HG03159 (cell line): ENCODE results near the gene RUVBL1.
A peak's percentile ranks its signal among the peaks of the same experiment; 100 is the strongest.

Experiments used
- ATAC-seq: cut with Tn5 transposase; IDR thresholded peaks from one replicate; pipeline ENCODE4 v1.9.1; 2021; ENCODE audit warnings: mild to moderate bottlenecking, moderate library complexity; ENCODE audit not compliant: unreplicated experiment

The RUVBL1 gene

DNA sequence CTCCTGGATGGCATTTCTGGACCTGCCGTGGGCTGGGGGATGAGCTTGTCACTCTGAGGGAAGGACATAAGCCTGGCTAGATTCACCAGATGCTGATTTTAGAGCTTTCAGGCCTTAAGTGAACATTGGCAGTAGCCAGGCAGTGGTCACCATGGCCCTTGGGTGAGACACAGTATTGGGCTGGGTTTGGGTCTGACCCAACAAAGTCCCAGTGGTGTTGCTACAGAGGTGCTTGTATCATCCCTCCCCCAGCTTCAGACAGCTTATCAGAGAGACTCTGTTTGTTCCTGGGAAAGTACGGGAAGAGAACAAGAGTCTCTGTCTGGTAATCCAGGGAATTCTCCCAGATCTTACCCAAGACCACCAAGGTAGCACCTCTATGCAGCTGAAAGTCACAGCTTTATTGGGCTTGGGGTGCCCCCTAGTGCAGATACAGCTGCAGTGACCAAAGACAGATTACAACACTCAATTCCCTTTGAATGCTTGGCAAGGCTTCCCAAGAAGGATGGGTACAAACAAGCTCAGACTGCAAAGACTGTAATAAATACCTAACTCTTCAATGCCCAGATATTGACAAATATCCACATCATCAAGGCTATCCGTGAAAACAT lies 9.8 kb upstream of the RUVBL1 start:
- ATAC-seq = no peak

DNA sequence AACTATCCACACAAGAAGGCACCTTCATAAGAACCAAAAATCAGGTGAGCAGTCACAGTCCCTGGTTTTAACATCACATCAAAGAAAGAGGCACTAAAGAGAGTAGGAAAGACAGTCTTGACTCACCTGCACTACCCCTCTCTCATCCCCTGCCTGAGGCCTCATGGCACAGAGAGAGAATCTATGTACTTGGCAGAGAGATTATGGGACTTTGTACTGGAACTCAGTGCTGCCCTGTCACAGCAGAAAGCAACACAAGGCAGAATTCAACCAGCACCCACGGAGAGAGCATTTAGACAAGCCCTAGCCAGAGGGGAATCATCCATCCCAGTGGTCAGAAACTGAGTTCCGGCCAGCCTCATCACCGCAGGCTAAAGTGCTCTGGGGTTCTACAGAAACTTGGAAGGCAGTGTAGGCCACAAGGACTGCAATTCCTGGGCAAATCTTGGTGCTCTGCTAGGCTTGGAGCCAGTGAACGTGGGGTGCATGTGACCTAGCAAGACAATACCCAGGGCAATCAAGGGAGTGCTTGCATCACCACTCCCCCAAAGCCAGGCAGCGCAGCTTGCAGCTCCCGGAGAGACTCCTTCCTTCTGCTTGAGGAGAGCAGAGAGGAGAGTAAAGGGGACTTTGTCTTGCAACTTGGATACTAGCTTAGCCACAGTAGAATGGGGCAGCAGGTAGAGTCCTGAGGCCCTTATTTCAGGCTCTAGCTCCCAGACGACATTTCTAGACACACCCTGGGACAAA lies 8.5 kb upstream of the RUVBL1 start:
- no peak for ATAC-seq

DNA sequence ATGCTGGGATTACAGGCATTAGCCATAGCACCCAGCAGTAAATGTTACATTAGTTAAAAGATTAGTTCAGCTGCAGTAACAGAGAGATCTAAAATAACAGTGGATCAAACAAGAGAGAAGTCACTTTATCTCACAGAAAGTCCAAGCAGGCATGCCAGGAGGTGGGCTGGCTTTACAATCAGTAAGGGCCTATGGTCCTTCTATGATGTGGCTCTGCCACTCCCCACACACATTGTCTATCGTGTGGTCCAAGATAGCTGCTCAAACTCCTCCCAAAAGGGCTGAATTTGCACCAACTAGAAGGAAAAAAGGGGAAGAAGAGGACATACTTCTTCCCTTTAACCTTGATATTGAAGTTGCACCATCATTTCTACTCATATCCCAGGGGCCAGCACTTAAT lies 4.6 kb upstream of the RUVBL1 start:
- ATAC-seq = no peak

DNA sequence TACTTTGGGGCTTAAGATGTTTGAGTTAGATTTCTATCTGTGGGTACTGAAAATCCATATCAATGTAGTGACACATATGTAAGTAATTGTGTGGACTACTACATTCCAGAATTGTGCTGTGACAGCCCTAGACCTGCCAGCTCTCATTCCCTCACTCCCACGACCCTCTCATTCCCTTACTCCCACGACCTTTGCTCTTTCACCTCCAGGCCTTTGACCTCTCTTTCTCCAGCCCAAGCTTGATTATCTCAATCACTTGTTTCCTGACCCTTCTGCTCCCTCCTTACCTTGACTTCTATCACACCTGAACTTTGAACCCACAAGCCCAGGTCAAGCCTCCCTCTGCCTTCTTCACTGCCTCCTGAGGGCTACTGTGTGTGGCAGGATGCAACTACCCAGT lies 3.6 kb upstream of the RUVBL1 start:
- ATAC-seq = no peak

DNA sequence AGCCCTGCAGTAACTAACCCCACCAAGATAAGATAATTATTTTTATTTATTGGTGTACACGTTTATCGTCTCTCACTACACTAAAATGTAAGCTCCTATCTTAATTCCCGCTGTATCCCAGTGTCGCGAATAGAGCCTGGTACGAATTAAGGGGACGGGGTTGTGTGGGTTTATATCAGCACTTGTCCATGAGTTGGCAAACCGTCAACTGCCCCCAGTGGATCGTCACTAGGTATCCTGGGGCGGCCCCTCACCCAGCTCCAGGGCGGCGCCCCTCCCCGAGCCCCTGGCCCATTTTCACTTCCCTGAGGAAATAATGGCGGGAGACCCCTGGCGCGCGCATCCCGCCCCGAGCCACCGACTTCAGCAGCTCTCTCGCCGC lies 465 bp downstream of the RUVBL1 start:
- no peak for ATAC-seq

DNA sequence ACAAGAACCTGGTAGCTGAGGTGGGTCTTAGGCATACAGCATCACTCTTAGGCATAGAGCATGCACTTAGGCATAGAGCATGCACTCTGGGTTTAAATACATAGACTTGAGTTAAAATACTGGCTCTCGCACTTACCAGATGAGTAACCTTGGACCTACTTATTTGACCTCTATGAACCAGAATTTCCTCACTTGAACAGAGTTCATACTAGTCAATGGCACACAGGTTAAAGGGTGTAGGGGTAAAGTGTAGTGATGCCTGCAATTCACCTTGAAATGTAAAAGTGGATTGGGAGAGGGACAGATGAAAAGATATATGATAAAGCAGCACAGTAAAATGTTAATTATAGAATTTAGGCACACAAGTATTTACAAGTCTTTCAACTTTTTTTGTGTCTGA lies 1.6 kb downstream of the RUVBL1 start:
- ATAC-seq = no peak

DNA sequence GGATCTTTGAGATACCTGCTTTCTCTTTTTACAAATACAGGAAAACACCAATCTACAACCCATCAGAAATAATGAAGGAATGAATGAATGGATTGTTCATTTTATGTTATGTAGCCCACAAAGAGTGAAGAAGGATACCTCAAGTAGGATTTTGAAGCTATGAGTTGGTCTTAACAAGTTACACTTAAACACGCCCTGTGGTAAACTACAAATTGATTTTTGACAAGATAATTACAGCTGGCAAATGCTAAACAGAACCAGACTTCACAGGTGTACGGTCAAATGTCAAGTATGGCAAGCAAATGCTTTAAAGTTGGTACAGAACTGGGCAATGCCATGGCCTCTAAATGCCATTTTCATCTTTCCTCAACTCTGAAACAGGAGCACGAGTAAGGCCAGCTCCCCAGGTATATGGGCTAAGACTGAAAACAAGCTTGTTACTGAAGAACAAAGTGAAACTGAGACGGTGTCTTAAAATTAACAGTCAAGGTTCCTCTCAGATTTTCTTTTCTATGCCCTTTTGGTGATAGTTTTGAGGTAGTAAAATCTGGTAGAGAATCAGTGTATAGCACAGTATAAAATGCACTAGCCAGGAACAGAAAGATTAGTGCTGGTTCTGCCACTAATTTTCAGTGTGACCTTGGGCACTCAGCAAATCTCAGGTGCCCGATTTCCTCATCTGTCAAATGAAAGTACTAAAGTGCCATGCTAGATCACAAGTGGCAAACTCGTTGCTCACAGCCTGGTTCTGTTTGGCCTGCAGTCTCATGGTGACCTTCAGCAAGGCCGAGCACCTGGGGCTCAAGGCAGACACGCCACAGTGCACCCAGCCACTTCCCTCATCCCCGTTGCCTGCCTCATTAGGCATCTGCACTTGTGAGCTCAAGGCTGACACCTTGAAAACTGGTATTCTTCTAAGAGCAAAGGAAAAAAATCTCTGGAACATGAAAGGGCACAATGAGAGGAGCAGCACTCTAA lies 9.5 kb downstream of the RUVBL1 start:
- peak; percentile 66 for ATAC-seq

DNA sequence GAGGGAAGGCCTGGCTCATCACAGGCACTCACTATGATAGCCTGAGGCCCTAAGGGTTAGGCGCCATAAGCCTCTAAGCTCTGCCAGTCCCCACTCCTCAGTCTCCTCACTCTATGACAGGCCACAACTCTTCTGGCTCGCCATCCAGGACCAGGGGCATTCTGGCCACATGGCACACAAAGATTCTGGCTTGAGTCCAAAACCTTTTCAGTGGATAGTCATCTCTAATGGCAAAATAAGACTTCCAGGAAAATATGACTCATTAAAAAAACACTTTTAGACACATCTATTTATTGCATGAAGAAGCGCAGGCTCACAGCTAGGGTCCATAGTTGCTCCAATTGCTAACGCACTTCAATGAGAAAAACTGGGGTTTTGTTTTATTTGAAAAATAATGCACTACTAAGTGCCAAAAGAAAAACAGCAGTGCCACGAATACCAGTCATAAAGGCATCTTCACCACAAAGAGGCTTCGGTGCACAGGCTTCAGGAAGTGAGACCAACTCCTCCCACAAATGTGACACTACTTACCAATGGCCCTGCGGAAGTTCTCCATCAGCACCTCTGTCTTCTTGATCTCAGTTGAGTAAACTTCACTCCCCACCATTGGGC lies 11.1 kb downstream of the RUVBL1 start:
- no peak for ATAC-seq

DNA sequence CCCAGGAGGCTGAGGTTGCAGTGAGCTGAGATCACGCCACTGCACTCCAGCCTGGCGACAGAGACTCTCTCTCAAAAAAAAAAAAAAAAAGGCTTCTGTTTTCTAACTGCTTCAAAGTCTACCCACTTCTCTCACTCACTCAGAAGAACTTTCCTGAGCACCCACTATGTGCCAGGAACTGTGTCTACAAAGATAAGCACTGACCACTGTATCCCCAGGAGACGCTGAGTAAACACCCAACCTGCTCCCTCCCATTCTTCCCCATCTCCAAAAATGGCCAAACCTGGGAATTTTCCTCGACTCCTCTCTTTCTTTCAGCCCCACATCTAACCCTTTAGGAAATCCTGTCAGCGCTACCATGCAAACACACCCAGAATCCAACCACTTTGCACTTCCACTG lies 12.5 kb downstream of the RUVBL1 start:
- no peak for ATAC-seq

DNA sequence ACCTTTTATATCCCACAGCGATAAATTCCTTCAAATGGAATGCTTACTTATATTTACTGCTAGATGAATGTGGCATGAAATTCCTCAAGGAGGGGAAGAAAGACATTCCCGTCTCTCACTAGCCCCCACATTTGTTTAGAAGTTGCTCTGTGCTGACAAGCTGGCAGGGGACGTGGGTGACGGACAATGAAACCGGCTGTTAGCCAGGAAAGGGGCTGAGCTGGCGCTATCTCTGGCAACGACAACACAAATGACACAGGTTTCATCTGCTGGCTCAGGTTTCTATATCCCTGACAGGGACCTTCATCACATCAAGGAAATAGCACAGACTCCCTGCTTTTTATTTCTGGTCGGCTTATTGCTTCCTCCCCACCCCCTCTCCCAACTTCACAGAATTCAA lies 15.8 kb downstream of the RUVBL1 start:
- ATAC-seq = no peak

DNA sequence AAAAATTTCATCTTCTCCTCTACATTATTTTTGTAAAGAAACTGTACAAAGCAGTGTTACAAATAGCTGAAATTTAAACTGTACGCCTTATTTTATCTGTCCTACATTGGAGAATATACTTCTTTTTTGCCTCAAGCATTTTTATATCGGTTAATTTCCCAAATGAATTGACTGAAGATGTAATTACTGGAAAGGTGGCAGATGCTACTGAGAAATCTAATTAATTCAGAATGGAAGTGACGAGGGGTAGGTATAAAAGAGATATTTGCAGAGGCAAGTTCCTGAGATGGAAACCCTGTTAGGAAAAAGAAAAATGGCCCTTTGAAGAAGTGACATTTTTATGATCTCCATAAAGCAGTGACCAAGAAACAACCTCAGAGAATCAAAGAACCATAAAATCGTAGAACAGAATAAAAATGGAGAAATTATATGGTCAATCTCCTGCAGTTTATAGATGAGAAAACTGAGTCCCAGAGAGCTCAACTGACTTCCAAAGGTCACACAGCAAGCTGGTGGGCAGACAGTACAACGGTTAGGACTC lies 20.4 kb downstream of the RUVBL1 start:
- no peak for ATAC-seq

DNA sequence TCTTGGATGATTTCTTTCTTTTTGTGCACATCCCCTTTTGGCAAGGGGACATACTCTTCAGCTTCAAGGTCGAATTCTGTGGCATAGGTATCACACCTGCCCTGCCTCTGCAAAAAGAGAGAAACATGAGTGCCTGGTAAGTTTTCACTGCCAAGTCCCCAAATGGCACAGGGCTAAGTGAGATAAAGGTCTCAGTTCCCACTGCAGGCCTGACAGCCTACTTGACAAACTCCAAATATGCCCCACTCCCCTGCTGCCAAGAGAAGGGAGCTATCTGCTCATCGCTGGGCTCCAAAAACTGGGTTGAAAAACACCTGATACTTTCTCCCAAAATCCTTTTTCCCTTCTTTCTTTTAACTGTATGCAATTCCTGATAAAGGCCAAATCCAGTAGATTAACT lies 23.0 kb downstream of the RUVBL1 start:
- no peak for ATAC-seq

DNA sequence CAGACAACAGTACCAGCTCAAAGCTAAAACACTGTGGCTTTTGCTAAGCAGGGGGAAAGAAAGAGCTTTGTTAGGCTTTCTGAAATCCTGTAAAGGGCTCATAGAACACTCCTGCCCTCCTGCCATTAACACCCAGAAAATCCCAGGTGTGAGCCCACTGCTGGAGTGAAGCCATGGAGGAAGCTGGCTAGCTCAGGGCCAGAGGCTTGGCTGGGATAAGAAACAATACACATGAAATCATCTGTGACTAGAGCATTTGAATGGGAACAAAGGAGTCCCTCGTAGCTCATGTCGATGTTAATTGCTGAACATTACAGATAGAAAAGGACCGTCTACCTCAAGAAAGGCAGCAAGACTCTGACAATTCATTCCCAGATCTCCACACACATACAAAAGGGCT lies 23.5 kb downstream of the RUVBL1 start:
- no peak for ATAC-seq

DNA sequence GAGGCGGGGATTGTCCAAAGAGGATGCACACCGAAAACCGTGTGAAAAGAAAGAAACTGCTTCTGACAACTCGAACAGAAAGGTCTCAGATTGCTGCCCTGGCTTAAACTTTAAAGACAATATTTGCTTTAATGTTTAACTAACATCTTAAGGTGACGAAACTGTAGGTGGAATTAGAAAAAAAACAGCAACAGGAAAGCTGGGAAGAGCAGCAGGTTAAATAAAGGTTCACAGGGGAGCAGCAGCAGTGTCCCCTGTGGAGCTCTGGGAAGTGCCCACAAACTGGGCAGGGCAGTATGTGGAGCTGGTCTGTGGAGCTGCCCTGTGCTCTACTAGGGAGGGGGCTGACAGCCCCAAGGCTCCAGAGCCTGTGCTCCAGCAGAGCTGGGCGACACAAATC lies 25.4 kb downstream of the RUVBL1 start:
- ATAC-seq = no peak

DNA sequence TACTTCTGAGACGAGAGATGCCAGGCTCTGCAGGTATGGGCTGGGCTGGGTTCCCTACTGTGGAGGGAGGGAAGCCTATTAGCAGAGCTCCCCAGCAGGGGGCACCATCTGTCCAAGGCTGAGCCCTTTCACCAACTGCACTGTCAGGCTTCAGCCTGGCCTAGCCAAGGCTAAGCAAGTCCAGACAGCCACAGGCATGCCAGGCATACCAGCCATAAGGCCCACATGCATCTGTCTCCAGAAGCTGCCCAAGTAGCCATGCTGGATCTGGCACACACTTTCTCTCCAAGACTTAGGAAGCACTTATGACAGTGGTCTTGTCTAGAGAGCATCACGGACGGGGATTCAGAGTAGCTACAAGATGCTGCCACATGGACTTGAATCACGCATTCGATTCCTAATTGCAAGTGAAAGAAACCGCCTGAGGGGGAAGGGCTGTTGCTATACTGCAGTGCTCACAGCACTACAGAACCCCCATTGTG lies 28.3 kb downstream of the RUVBL1 start:
- ATAC-seq = peak; percentile 67

DNA sequence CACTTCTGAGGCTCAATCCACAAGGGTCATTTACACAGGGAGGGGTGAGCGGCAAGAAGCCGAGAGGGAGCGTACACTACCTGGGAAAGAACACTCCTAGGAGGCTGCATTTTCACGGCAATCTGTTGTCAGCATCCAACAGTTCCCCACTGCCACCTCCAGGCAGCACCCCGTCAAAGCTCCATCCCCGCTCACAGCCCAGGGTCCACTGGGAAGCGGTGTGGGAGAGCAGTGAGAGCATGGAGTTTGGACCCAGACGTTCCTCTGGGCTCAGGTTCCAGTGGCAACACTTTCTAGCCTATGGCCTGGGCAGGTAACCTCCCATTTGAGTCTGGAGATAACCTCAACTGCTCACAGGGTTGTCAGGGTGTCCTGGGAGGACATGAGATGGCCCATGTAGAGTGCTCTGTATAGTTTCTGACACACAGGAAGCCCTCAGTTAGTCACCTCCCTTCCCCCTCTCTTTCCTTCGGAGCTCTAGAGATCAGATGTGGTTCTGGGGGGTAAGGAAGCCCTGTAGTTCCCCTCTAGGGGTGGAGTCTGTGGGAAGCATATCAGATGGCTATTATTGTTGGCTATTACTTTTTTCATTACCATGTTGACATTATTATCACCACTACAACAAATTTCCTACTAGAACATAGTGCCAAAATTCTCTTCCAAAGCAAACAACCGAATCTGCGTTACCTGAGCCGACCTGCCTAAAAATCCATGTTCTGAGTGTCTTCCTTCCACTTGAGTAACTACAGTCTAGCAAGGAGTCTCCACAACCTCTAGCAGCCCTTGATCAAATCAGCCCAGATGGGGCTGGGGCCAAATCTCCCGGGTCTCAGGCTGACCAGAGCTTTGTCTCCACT lies 29.1 kb downstream of the RUVBL1 start:
- ATAC-seq = no peak

DNA sequence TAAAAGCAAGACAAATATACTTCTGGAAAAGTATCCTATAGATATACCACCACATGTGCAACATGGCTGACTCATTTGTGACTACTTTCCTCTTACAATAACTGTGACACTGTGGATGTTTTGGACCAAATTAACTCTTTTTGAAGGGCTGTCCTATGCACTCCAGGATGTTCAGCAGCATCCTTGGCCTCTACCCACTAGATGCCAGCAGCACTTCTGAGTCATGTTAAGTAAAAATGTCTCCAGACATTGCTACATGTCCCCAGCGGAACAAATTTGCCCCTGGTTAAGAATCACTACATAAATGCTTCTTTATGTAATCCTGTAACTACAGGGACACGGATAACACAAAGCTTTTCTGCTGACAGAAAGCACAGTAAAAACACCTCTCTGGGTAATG lies 32.0 kb downstream of the RUVBL1 start:
- ATAC-seq = no peak

DNA sequence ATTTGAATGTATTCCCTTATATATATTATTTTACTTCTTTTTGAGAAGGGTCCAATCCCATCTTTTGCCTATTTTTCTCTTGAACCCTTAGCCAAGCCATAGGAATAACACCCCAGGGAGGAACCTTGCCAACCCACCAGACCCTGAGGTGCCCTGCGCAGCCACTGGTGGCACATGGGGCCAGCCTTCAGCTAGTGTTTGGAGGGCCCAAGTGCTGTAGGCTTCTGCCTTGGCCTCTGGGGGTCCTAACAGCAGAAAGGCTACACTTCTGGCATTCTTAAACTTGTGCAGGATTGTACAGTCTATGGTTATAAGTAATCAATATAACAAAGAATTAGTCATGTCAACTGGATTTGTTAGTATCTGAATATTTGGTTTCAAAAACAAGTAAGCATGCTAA lies 34.5 kb downstream of the RUVBL1 start:
- ATAC-seq = no peak

DNA sequence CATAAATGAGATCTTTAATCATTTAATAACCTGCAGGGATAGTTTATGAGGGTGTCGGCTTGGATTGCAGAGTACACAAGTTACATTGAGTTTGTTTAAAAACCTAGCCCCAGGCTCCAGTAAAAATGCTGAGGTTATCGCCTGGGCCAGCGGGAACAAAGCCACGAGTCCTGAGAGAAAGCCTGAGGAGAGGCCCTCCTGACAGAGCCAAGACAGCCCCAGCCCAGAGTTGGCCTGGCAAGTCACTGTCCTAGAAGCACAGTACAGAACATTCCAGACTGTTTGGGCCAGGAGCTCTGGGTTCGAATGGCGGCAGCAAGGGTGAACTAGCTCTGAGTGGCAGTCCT lies 39.0 kb downstream of the RUVBL1 start:
- ATAC-seq = no peak
